SH-SY5Y (cell line): ENCODE measurements around the gene KMT2A.

Experiments used
- GATA2 ChIP-seq: IDR thresholded peaks from 2 replicates; pipeline ENCODE4 v1.6.1; 2011; ENCODE audit warnings: mild to moderate bottlenecking, low read depth, low read length
- GATA3 ChIP-seq: IDR thresholded peaks from 2 replicates; pipeline ENCODE4 v1.6.1; 2011; ENCODE audit warnings: low read depth, mild to moderate bottlenecking, low read length, moderate library complexity

DNA sequence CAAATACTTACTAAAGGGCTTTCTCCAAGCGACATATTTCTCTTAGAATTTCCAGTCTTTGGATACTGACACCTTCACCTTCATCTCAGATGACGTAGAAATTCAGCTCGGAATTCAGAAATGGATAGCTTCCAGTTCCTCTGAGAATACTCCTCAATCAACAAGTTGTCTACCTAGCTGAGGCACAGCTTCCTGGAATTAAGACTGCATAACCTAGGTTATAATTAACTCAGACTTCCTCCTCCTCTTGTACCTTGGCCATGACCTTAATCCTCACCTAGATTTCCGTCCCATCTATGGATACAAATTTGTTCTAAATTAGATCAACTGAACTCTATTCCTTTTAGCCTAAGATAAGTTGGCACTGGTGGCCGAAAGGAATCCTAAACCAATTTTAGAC lies 17.5 kb upstream of the KMT2A start:
- TF ChIP-seq GATA2 (no peak), GATA3 (no peak)
